Neural progenitor cell (in vitro differentiated cells): ENCODE data around the gene SPRR2G. TPM values are rescaled to one million over a fixed set of nuclear protein-coding genes. Genes with fewer than 3 reads are reported as not detected.

Source experiments
- DNase-seq: peaks from one replicate; pipeline ENCODE4 v3.0.0-alpha.2; 2016; ENCODE audit warnings: low spot score
- H2AFZ ChIP-seq: fragments of 200-600 bp; sonication (generic); replicated peaks from 2 replicates; pipeline ENCODE4 v1.6.1; 2016; ENCODE audit warnings: antibody characterized with exemption
- H3F3A ChIP-seq: fragments of 200-600 bp; sonication (generic); 2 replicates; pipeline ENCODE4 v1.6.1; 2016; ENCODE audit warnings: antibody characterized with exemption, low read depth
- H3K27ac ChIP-seq: fragments of 200-600 bp; sonication (generic); 2 replicates; pipeline ENCODE4 v1.5.1; 2016; ENCODE audit warnings: mild to moderate bottlenecking
- H3K27me3 ChIP-seq: fragments of 200-600 bp; sonication (generic); 2 replicates; pipeline ENCODE4 v1.6.1; 2016; ENCODE audit warnings: mild to moderate bottlenecking, moderate library complexity
- H3K36me3 ChIP-seq: fragments of 200-600 bp; sonication (generic); 2 replicates; pipeline ENCODE4 v1.5.1; 2016
- H3K4me1 ChIP-seq: fragments of 200-600 bp; sonication (generic); 2 replicates; pipeline ENCODE4 v1.6.1; 2016; ENCODE audit warnings: mixed run types
- H3K4me2 ChIP-seq: fragments of 200-600 bp; sonication (generic); 2 replicates; pipeline ENCODE4 v1.6.1; 2016
- H3K4me3 ChIP-seq: fragments of 200-600 bp; sonication (generic); 2 replicates; pipeline ENCODE4 v1.5.1; 2016
- H3K79me2 ChIP-seq: fragments of 200-600 bp; sonication (generic); 2 replicates; pipeline ENCODE4 v1.6.1; 2016; ENCODE audit warnings: low read depth
- H3K9ac ChIP-seq: fragments of 200-600 bp; sonication (generic); 2 replicates; pipeline ENCODE4 v1.6.1; 2016
- H3K9me3 ChIP-seq: fragments of 200-600 bp; sonication (generic); 2 replicates; pipeline ENCODE4 v1.5.1; 2016; ENCODE audit warnings: low read depth
- H4K20me1 ChIP-seq: fragments of 200-600 bp; sonication (generic); 2 replicates; pipeline ENCODE4 v1.6.1; 2016; ENCODE audit warnings: low read depth
- H3K27ac Mint-ChIP-seq: 3 replicates; pipeline ENCODE4 v1.8.0; 2021; ENCODE audit warnings: mixed read lengths
- H3K27me3 Mint-ChIP-seq: 2 replicates; pipeline ENCODE4 v1.8.0; 2022; ENCODE audit warnings: low read depth, mild to moderate bottlenecking, inconsistent platforms, moderate library complexity, mixed read lengths; ENCODE audit not compliant: insufficient read depth
- H3K36me3 Mint-ChIP-seq: 3 replicates; pipeline ENCODE4 v1.8.0; 2021; ENCODE audit warnings: mixed read lengths
- H3K4me1 Mint-ChIP-seq: 3 replicates; pipeline ENCODE4 v1.8.0; 2021; ENCODE audit warnings: mixed read lengths
- H3K4me3 Mint-ChIP-seq: 3 replicates; pipeline ENCODE4 v1.8.0; 2021; ENCODE audit warnings: mild to moderate bottlenecking, moderate library complexity, mixed read lengths
- H3K9me3 Mint-ChIP-seq: 3 replicates; pipeline ENCODE4 v1.8.0; 2020; ENCODE audit warnings: mixed read lengths
- CTCF ChIP-seq: fragments of 200-600 bp; sonication (generic); IDR thresholded peaks from 2 replicates; pipeline ENCODE4 v1.5.1; 2017; ENCODE audit warnings: antibody characterized with exemption, mild to moderate bottlenecking
- EZH2 ChIP-seq: fragments of 200-600 bp; sonication (generic); IDR thresholded peaks from 2 replicates; pipeline ENCODE4 v1.6.1; 2017; ENCODE audit warnings: antibody characterized with exemption, mild to moderate bottlenecking, moderate library complexity
- EZH2phosphoT487 ChIP-seq: fragments of 200-600 bp; sonication (generic); IDR thresholded peaks from 2 replicates; pipeline ENCODE4 v1.6.1; 2017; ENCODE audit warnings: antibody characterized with exemption
- small RNA-seq: library from RNA; depleted of rRNA; stranded (forward); fragments of <200 nt; gene quantifications from one replicate; pipeline ENCODE3, GENCODE V24; 2015
- total RNA-seq: library from RNA; depleted of rRNA; stranded (reverse); fragments of >200 nt; gene quantifications from 2 replicates; pipeline ENCODE4 v1.2.3, GENCODE V29; 2015; ENCODE audit warnings: low replicate concordance

SPRR2G gene
- total RNA-seq, 1 donor from 2014 or later: not detected

GRCh38 chr1:153100245-153100644 is 50.4 kb downstream of the SPRR2G start:
- H3K4me3 Mint-ChIP-seq: no peak overlapping the region
- no peaks in the 10 kb centered on the region for H3K36me3 ChIP-seq
- no peaks in the 10 kb centered on the region for H3K36me3 Mint-ChIP-seq
- H3K27me3 ChIP-seq: no peaks in the 10 kb centered on the region
- no peak for DNase-seq
- TF ChIP-seq EZH2phosphoT487 (no peak), EZH2 (no peak), CTCF (no peak)
- no peak overlapping the region for H3K4me3 ChIP-seq
- H3F3A ChIP-seq: no peaks in the 10 kb centered on the region
- H3K27me3 Mint-ChIP-seq: no peaks in the 10 kb centered on the region
- H3K9ac ChIP-seq: no peak overlapping the region
- no peak overlapping the region for H2AFZ ChIP-seq
- H3K27ac Mint-ChIP-seq: no peak overlapping the region
- H3K79me2 ChIP-seq: no peaks in the 10 kb centered on the region
- H3K27ac ChIP-seq: no peak overlapping the region
- H3K9me3 ChIP-seq: peaks cover 5% of the 10 kb centered on the region
- H3K4me1 Mint-ChIP-seq: no peaks in the 10 kb centered on the region
- H4K20me1 ChIP-seq: no peaks in the 10 kb centered on the region
- no peaks in the 10 kb centered on the region for H3K9me3 Mint-ChIP-seq
- H3K4me2 ChIP-seq: no peak overlapping the region
- no peaks in the 10 kb centered on the region for H3K4me1 ChIP-seq

Small RNA genes lying within 50 kb of the gene (small RNA-seq; reads per million reads assigned to genes)
- gene SPRR2C: not detected

Other genes with a start within 250 kb of the SPRR2G start
- not detected in 2 replicates for gene IVL, start 242.3 kb downstream of the SPRR2G start, total RNA-seq
- gene SPRR5, start 203.7 kb downstream of the SPRR2G start, total RNA-seq: not detected in 2 replicates
- not detected in 2 replicates for gene SPRR4, start 180.2 kb downstream of the SPRR2G start, total RNA-seq
- gene SPRR1A, start 166.8 kb downstream of the SPRR2G start, total RNA-seq: not detected in 2 replicates
- not detected in 2 replicates for gene SPRR3, start 149.1 kb downstream of the SPRR2G start, total RNA-seq
- not detected in 2 replicates for gene SPRR1B, start 119.7 kb downstream of the SPRR2G start, total RNA-seq
- not detected in 2 replicates for gene SPRR2D, start 109.8 kb downstream of the SPRR2G start, total RNA-seq
- gene SPRR2A, start 93.4 kb downstream of the SPRR2G start, total RNA-seq: not detected in 2 replicates
- not detected in 2 replicates for gene SPRR2B, start 79.3 kb downstream of the SPRR2G start, total RNA-seq
- gene SPRR2E, start 56.4 kb downstream of the SPRR2G start, total RNA-seq: not detected in 2 replicates
- not detected in 2 replicates for gene SPRR2F, start 37.4 kb downstream of the SPRR2G start, total RNA-seq
- gene LELP1, start 52.5 kb upstream of the SPRR2G start, total RNA-seq: not detected in 2 replicates
- not detected in 2 replicates for gene PRR9, start 66.7 kb upstream of the SPRR2G start, total RNA-seq
- not detected in 2 replicates for gene LORICRIN, start 108.8 kb upstream of the SPRR2G start, total RNA-seq
- not detected in 2 replicates for gene PGLYRP3, start 162.1 kb upstream of the SPRR2G start, total RNA-seq
- gene PGLYRP4, start 198.0 kb upstream of the SPRR2G start, total RNA-seq: not detected in 2 replicates
- gene S100A9, start 207.0 kb upstream of the SPRR2G start, total RNA-seq: not detected in 2 replicates
- gene S100A12, start 224.7 kb upstream of the SPRR2G start, total RNA-seq: not detected in 2 replicates
- not detected in 2 replicates for gene S100A8, start 240.2 kb upstream of the SPRR2G start, total RNA-seq